ENCODE results near the gene RNF181. TPM values are rescaled to one million over a fixed set of nuclear protein-coding genes. Genes with fewer than 3 reads are reported as not detected.
"Not testable (repeated sequence)": the region's sequence is repeated elsewhere in the genome, so short reads cannot be mapped to it uniquely, and the experiment has no call there.

The RNF181 gene
- total and polyA plus RNA-seq, 2 donors (not counting 3 experiments of a cell fraction or from before 2014, with no cell fraction given), result 142 to 629 TPM

DNA sequence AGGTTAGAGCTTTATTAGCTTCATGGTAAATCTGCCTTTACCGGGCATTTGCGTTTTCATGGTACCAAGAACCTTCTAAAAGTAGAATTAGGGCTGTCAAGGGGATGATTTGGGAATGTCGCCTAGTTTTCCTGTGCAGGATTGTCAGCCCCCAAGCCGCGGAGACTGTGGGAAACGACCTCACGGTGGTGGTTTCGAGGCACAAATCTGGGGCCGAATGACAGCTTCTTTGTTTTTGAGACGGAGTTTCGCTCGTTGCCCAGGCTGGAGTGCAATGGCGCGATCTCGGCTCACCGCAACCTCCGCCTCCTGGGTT lies 19.8 kb downstream of the RNF181 start:
- no peaks in the 10 kb centered on the region for H3K9me3 ChIP-seq (replicated peaks; ENCODE audit: control insufficient read depth, insufficient read depth, low read length)
- peaks cover 49% of the 10 kb centered on the region for H3K79me2 ChIP-seq (ENCODE audit: control insufficient read depth, insufficient read depth, low read length)
- H3K27ac ChIP-seq (ENCODE audit: insufficient read depth, low read depth, low read length), result no peak overlapping the region
- H3K4me1 ChIP-seq (ENCODE audit: control insufficient read depth, extremely low read depth, insufficient read depth, low read length), result peaks cover 17% of the 10 kb centered on the region
- no peak overlapping the region for H3K9ac ChIP-seq (replicated peaks; ENCODE audit: extremely low read depth, insufficient read depth, low read length)
- intact Hi-C loops (cut with micrococcal nuclease), result loop anchor here (5.0 kb wide), 1 partner anchor 193 kb away; no protein-coding TSS in a partner anchor
- no peak for DNase-seq (ENCODE audit: low read depth, low spot score)
- CTCF ChIA-PET, result interaction anchor here (1.2 to 1.4 kb wide), 2 partner anchors 22 to 110 kb away, joined by 3 to 9 read pairs; no protein-coding TSS in a partner anchor
- no peak overlapping the region for H3K4me2 ChIP-seq (ENCODE audit: insufficient read depth, low read length)
- BruUV-seq (replicated peaks), result no TSS peak
- no peak for FAIRE-seq
- TF ChIP-seq, protein P1, sequence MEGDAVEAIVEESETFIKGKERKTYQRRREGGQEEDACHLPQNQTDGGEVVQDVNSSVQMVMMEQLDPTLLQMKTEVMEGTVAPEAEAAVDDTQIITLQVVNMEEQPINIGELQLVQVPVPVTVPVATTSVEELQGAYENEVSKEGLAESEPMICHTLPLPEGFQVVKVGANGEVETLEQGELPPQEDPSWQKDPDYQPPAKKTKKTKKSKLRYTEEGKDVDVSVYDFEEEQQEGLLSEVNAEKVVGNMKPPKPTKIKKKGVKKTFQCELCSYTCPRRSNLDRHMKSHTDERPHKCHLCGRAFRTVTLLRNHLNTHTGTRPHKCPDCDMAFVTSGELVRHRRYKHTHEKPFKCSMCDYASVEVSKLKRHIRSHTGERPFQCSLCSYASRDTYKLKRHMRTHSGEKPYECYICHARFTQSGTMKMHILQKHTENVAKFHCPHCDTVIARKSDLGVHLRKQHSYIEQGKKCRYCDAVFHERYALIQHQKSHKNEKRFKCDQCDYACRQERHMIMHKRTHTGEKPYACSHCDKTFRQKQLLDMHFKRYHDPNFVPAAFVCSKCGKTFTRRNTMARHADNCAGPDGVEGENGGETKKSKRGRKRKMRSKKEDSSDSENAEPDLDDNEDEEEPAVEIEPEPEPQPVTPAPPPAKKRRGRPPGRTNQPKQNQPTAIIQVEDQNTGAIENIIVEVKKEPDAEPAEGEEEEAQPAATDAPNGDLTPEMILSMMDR (IDR thresholded peaks at IDR 0.05; ENCODE audit: extremely low read depth in 1 of 2, insufficient read depth in 1 of 2, low read depth in 1 of 2, low read length in 2 of 2), result no peak
- TF ChIP-seq POLR2A (IDR thresholded peaks at IDR 0.05; ENCODE audit: low read depth, low read length) (no peak), POLR2AphosphoS5 (IDR thresholded peaks at IDR 0.05; ENCODE audit: insufficient read depth, low read depth, low read length) (no peak), FOS (IDR thresholded peaks at IDR 0.05; ENCODE audit: borderline replicate concordance, insufficient read depth, low read length) (no peak), MAX (IDR thresholded peaks at IDR 0.05; ENCODE audit: insufficient read depth, insufficient read length) (no peak), JUN (IDR thresholded peaks at IDR 0.05; ENCODE audit: borderline replicate concordance, insufficient read depth, insufficient read length, low read depth) (no peak), MYC (IDR thresholded peaks at IDR 0.05; ENCODE audit: low read depth, low read length) (no peak), EZH2 (IDR thresholded peaks at IDR 0.05; ENCODE audit: borderline replicate concordance, low read depth, low read length, severe bottlenecking) (no peak), GATA2 (IDR thresholded peaks at IDR 0.05; ENCODE audit: insufficient read depth, insufficient read length, low read depth, low read length) (no peak)
- H3K36me3 ChIP-seq (ENCODE audit: control insufficient read depth in 2 of 2, extremely low read depth in 1 of 2, insufficient read depth in 2 of 2, low read length in 2 of 2), result peaks cover 2 to 4% of the 10 kb centered on the region in 2 experiments
- H3K9me1 ChIP-seq (replicated peaks; ENCODE audit: control insufficient read depth, extremely low read depth, insufficient read depth, low read length), result no peaks in the 10 kb centered on the region
- no peak overlapping the region for H2AFZ ChIP-seq (ENCODE audit: low read depth, low read length)
- H3K27me3 ChIP-seq (ENCODE audit: control insufficient read depth in 2 of 2, insufficient read depth in 2 of 2, low read length in 2 of 2), result no peaks in the 10 kb centered on the region
- dilution Hi-C loops (cut with MboI; ENCODE audit: extremely low pct_ligation_motif_present, low sequenced_read_pairs), result no loop called here
- POLR2A ChIA-PET, result no interaction called here
- no peaks in the 10 kb centered on the region for H4K20me1 ChIP-seq (replicated peaks; ENCODE audit: control insufficient read depth, extremely low read depth, insufficient read depth, low read length)
- H3K4me3 ChIP-seq (replicated peaks in 1 of 3; ENCODE audit: insufficient read depth in 1 of 3, low read depth in 1 of 3, low read length in 3 of 3), result no peak overlapping the region

DNA sequence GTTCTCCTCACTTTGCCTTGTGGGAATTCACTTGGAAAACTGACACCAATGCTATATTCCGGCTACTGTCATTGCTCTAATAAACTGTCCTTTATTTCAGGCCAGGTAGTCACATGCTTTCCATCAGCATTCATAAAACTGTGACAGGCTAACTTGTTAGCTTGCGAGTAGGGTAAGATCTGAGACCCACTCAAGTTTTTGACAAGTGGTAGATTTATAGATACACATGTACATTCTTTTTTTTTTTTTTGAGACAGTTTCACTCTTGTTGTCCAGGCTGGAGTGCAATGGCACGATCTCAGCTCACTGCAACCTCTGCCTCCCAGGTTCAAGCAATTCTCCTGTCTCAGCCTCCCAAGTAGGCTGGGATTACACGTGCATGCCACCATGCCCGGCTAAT lies 22.2 kb downstream of the RNF181 start:
- H3K9me3 ChIP-seq (replicated peaks; ENCODE audit: control insufficient read depth, insufficient read depth, low read length); dilution Hi-C loops (cut with MboI; ENCODE audit: extremely low pct_ligation_motif_present, low sequenced_read_pairs); H2AFZ ChIP-seq (ENCODE audit: low read depth, low read length); H3K27me3 ChIP-seq (ENCODE audit: control insufficient read depth in 2 of 2, insufficient read depth in 2 of 2, low read length in 2 of 2); DNase-seq (ENCODE audit: low read depth, low spot score); H3K4me1 ChIP-seq (ENCODE audit: control insufficient read depth, extremely low read depth, insufficient read depth, low read length); H3K4me3 ChIP-seq (replicated peaks in 1 of 3; ENCODE audit: insufficient read depth in 1 of 3, low read depth in 1 of 3, low read length in 3 of 3); H3K27ac ChIP-seq (ENCODE audit: insufficient read depth, low read depth, low read length); H3K9me1 ChIP-seq (replicated peaks; ENCODE audit: control insufficient read depth, extremely low read depth, insufficient read depth, low read length); BruUV-seq (replicated peaks); FAIRE-seq; H4K20me1 ChIP-seq (replicated peaks; ENCODE audit: control insufficient read depth, extremely low read depth, insufficient read depth, low read length): not testable (repeated sequence)
- Histone ChIP-seq H3K4me2 (ENCODE audit: insufficient read depth, low read length) (peak overlapping the region; percentile 44), H3K9ac (replicated peaks; ENCODE audit: extremely low read depth, insufficient read depth, low read length) (peak overlapping the region; percentile 99), H3K79me2 (ENCODE audit: control insufficient read depth, insufficient read depth, low read length) (peaks cover 49% of the 10 kb centered on the region), H3K36me3 (ENCODE audit: control insufficient read depth in 2 of 2, extremely low read depth in 1 of 2, insufficient read depth in 2 of 2, low read length in 2 of 2) (peaks cover 9 to 13% of the 10 kb centered on the region in 2 experiments)
- intact Hi-C loops (cut with micrococcal nuclease), result loop anchor here (2.0 to 5.0 kb wide), 3 partner anchors 33 to 195 kb away; partner anchors contain the start of gene VAMP5
- ChIA-PET POLR2A (interaction anchor here (0.7 kb wide), 1 partner anchor 100 kb away, joined by 3 read pairs; no protein-coding TSS in a partner anchor), CTCF (interaction anchor here (8.8 kb wide), 1 partner anchor 18 kb away, joined by 74 read pairs; no protein-coding TSS in a partner anchor)

Measured in endothelial cell of umbilical vein (primary cell).